GM18508 (cell line): ENCODE results near the gene HDAC3.

Experiments
- ATAC-seq: cut with Tn5 transposase; IDR thresholded peaks from one replicate; pipeline ENCODE4 v1.9.1; 2021; ENCODE audit warnings: moderate number of reproducible peaks; ENCODE audit not compliant: insufficient read depth, unreplicated experiment

The HDAC3 gene

DNA sequence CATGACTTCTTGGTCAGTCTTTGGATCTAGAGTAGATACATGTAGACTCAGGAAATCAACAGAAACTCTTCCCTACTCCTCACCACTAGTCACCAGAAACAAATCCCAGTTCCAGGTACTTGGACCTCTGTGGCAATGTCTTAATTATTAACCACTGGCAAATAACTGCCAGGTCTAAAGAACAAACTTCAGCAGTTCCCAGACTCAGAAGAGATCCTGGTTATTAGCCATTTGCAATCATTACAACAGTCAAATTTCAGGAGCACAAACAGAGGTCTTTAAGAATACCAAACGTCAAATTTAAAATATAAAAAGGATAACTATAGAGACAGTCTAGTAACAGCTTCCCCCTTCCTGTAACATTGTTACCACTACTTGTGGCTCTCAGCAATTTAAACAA, 28.1 kb downstream of the HDAC3 start:
- no peak for ATAC-seq

DNA sequence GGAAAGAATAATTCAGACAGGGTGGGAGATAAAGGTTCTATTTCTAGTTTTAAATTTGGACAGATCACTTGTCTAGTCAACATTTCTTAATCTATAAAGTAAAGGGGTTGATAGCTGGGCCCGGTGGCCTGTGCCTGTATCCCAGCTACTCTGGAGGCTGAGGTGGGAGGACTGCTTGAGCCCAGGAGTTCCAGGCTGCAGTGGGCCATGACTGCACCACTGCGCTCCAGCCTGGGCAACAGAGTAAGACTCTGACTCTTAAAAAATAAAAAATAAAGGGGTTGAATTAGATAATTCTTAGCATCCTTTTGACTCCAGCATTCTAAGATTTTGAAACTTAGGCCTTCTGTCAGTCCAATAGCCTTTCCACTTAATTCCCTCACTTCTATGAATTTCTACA, 28.6 kb downstream of the HDAC3 start:
- ATAC-seq: no peak

DNA sequence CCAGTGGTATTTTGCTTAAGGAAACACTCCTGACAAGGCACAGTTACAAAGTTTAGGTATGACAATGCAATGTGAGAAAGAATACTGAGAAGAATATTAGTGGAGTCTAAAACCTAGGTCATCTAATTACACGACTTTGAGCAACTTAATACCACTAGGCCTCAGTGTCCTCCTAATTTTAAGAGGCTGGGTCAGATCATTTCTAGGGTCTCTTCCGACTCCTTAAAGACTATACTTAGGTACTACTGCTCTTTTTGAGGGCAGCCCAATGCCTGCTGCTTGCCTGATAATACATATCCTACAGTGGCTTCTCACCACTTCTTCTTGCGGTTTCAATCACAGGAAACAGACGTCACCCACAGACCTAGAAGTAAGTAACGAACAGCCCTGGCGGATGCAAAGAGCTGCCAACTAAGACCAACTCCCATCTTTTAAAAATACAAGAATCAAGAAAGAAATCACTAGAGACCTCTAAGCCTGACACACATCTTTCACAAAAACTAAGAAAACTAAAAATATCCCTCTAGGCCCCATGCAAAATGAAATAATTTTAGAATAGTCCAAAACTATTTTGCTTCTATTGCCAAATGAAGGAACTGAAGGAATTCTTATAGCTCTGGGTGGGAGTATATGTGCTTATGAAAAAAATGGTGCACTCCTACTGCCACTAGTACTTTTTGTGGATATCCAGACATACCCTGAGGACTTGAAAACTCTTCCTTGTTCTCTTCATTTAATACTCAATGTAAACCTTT, 30.9 kb downstream of the HDAC3 start:
- ATAC-seq: peak; percentile 93

DNA sequence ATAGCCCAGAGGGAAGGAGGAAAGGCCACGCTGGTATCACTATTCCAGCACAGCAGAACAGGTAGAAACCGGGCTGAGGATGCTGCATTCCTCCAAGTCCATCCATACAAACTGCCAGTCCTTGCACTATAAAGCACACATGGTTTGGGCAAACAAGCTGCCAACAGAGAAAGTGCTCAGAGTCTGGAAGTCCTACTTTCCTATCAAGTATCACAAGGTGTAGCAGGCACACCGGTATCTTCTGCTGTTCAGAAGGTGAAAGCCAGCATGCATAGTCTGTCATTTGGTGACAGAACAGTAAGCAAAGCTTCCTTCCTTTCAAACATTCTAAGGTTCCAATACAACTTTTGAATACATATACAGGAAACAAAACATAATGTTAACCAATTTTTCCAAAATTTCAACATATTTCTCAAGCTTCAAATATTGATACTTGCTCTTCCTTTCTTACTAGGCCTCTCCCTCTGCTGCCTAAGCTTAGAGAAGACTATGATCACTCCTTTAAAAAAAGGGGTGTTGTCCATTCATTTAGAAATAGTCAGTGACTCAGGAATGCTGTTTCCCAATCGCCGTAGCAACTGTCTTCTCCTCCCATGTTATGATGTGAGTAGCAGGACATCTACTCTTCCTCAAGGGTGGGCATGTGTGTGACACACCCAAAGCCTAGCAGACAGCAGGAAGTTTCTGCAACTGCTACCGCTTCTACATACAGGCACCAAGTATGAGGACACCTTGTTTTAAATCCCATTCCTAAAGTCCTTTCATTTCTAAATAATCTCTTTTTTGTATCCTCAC, 32.5 kb downstream of the HDAC3 start:
- ATAC-seq: no peak

DNA sequence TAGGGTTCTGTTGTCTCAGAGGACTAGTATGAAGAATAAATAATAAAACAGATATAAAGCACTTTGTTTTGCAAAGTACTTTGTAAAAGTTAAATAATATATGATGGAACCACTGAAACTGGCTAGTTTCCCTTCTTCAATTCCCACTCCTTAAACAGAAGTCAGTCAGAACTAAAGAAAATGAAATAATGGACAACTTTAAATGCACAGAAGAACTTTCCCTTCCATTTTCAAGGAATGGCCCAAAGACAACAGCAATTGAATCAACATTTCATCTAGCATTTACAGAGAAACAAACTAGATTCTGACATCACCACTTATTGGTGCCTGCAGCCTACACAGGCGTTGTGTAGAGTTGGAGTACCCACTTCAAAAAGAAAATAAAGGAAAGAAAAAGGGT, 34.0 kb downstream of the HDAC3 start:
- ATAC-seq: no peak

DNA sequence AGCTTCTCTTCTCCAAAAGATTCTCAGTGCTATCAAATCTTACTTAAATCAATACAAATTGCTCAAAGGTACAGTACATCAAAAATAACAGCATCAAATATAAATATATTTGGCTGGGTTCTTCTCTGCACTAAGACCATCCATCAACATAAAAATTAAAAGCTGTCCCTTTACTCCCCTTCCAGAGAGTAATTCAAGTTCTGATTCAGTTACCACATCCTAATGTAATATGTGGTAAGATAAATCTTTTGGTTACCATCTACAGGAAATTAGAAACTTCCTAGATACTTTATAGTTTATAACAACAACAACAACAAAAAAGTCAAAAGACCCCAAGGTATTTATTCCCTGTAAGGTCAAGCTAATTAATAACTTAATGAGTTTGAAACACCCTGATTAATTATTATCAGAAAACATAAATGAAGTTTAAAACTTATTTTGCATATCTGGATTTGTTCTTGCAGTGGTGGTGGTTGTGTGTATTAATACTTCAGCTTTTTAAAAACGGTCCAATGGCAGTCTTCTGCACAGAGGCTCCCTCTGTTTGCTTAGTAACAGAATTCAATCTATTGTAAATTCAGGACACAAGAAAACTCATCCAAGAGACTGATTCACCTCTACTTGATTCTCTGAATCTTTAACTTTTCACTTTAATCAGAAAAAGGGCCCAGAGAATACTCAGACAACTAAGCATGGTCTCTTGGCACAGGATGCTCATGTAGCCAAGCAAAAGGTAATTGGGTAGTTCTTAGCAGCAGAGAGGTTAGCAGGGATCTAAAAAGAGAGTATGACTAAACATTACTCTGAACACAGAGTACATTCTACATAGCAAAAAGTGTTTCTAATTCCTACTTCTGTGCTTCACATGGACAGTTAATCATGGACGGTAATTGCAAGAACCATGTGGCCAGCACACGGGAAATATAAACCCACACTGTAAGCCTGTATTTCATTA, 38.0 kb downstream of the HDAC3 start:
- no peak for ATAC-seq

DNA sequence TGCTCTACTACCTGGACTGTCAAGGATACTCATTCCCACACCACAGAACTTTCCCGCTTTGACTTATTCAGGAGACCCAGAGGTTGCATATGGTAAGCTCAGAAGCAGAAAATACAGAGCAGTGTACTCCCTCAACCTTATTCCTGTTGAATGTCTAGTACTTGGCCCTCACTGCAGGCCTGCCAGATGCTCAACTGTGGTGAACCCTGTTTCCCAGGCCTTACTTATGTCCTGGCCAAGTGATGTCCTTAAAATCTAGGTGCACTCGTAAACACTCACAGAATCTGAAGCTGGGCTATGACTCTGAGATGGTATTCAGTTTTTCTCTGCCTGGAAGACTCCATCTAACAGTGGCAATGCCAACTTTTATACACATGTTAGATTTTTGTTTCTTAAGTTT, 38.8 kb downstream of the HDAC3 start:
- no peak for ATAC-seq

DNA sequence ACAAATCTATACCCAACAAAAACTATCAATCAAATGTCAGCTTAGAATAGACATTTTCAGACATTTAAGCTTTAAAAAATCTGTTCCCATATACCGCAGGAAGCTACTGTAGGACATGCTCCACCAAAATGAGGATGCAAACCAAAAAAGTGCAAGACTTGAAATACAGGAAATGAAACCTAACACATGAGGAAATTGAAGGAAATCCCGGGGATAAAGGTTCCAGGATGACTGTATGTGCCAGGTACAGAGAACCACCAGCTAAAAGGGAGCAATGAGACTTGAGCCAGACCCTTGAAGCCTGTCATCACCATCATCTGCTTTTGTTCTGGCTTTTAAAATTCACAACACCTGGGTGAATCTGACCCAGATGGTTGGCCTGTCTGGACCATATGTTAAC, 39.3 kb downstream of the HDAC3 start:
- no peak for ATAC-seq

DNA sequence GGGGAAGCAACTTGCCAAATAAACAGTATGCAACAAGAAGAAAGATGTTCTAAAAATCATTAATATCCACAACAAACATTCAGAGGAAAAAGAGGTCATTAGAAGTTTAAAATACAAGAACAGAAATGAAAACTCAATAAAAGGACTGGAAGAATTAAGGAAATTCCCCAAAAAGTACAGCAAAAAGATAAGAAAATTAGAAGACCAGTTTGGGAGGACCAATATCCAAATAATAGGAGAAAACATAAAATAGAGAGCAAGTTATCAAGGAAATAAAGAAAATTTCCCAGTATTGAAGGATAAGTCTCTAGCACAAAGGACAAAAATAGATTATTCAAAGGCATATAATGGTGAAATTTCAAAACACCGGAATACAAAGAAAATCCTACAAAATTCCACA, 39.8 kb downstream of the HDAC3 start:
- no peak for ATAC-seq

DNA sequence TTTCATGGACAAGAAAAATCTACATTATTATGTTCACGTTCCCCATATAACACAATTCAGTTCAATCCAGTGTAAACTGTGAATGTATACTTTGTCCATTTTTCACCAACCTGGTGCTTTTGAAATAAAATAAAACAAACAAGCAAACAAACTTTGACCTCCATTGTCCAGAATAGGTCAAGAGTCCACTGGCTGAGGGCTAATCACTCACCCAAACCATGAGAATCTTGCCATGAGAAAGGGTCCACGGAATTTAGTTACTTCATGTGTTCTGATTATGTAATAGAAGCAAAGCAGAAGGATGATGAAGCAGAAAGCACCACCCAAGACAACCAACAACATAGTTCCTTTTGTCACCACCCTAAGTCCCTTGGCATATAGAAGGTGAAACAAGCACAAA, 46.5 kb downstream of the HDAC3 start:
- ATAC-seq: no peak

DNA sequence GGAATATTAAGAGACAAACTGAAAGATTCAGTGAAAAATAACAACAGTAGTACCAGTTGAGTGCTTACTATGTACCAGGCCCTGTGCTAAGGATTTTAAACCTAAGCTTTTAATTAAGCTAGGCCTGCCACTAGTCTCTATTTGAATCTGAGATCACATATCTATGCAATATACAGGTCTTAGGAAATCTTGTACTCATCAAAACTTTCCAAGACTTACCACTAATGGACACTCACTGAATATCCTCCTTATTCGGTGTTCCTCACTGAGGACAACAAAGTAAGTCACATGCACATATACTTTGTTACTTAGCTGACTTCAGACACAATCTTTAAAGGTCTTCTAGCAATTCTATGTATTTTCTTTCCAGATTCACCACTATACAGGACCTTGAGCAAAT, 50.4 kb downstream of the HDAC3 start:
- no peak for ATAC-seq

DNA sequence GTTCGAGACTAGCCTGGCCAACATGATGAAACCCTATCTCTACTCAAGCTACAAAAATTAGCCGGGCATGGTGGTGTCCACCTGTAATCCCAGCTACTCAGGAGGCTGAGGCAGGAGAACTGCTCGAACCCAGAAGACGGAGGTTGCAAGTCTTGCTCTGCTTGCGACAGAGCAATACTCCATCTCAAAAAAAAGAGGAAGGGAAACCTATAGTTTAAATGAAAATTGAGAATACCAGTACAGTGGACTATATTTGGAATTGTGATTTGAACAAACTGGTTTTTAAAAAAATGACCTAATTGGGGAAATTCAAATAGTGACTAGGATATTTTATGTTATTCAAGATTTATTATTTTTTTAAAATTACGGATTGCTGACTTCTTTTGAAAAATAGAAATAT, 51.1 kb downstream of the HDAC3 start:
- ATAC-seq: no peak

DNA sequence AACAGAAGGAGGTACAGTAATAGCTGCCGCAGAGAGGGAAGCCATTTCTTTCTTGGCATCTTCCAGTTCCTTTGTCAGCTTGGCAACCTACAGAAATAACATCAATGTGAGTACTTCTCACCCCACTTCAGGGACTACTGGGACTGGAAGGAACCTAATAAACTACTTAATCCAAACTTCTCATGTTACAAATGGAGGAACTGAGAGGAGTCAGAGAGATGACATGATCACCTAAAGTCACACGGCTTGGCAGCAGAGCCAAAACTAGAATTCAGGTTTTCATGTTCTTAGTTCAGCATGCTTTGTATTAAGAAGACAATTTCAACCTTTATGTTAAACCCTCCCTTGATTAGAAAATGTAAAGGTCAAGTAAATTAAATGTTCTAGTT, 62.5 kb downstream of the HDAC3 start:
- no peak for ATAC-seq

DNA sequence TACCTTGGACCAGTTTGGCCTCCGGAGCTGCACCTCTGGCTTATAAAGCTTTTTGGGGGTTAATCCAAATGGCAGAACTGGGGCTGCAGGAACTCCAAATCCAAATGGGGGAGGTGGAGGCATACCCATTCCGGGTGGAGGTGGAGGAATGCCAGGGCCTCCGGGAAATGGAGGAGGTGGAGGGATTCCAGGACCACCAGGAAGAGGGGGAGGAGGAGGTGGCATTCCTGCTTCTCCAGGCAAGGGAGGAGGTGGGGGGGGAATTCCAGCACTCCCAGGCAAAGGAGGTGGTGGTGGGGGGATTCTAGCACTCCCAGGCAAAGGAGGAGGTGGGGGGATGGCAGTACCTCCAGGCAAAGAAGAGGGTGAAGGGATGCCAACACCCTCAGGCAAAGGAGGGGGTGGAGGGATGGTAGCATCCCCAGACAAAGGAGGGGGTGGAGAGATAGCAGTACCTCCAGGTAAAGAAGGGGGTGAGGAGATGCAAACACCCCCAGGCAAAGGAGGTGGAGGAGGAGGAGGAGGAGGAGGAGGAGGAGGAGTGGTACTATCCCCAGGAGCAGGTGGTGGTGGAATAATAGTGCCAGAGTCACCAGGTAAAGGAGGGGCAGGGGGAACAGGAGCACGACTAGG, 63.0 kb downstream of the HDAC3 start:
- ATAC-seq: no peak
